ENCODE data around the gene TRIM40.
"Not testable (repeated sequence)": the region's sequence is repeated elsewhere in the genome, so short reads cannot be mapped to it uniquely, and the experiment has no call there.

TRIM40 gene

DNA sequence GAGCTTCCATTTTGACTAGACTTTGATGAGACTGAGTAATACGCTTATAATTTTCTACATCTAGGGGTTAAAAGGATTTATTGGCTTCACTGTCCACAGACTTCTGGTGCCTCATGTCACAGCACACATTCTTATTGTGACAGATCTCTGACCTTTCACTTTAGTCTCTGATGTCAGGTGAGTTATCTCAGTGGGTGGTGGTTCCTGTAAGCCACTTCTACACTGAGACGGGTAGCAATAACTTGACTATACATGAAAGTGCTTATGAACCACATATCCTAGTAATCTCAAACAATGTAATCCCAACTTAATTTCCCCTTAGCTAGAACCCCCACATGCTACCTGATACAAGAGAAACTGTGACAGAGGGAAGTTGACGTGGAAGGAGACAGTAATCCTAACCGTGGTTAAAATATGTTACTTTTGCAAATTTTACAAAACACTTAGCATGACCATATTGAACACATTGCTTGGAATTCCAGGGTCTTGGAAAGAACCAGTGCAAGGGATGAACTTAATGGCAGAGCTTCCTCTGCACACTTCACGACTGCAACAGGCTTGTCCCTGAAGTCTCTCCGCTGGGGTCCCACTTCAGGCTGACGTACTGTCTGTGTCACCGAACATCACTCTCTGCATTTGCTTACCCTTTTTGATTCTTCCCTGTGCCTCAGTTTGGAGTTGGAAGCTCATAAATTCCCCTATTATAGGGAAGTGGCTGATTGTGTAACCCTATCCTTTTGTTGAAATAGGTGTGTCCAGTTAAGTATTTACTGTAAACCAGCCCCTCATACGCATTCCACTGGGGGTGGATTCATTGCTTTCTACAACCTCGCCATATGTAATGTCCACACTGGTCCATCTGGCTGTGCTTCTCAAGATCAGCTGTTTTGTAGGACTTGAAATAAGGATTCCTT is 6.4 kb upstream of the TRIM40 start:
- TF ChIP-seq GATA1 (IDR thresholded peaks at IDR 0.05; ENCODE audit: low read depth, low read length) (no peak), POLR2A (IDR thresholded peaks at IDR 0.05; ENCODE audit: low read length) (no peak)
- DNase-seq, result no peak

DNA sequence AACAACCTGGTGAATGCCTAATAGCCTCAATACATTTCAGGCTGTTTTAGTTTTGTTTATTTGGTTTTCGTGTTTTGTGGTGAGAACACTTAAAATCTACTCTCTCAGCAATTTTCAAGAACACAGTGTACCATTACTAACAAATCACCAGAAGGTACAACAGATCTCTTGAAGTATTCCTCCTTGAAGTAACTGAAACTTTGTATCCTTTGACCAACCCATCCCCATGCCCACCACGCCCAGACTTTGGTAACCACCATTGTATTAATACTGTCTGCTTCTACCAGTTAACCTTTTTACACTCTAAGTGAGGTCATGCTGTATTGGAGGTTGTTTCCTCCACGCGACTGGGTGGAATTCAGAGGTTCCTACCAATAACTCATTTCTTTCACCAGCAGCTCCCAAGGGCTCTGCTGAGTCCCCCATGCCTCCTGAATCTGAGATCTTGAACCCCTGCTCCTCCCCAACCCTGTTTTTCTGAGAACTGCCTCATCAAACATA is 5.7 kb upstream of the TRIM40 start:
- no peak for DNase-seq
- TF ChIP-seq POLR2A (IDR thresholded peaks at IDR 0.05; ENCODE audit: low read length) (no peak), GATA1 (IDR thresholded peaks at IDR 0.05; ENCODE audit: low read depth, low read length) (no peak)

DNA sequence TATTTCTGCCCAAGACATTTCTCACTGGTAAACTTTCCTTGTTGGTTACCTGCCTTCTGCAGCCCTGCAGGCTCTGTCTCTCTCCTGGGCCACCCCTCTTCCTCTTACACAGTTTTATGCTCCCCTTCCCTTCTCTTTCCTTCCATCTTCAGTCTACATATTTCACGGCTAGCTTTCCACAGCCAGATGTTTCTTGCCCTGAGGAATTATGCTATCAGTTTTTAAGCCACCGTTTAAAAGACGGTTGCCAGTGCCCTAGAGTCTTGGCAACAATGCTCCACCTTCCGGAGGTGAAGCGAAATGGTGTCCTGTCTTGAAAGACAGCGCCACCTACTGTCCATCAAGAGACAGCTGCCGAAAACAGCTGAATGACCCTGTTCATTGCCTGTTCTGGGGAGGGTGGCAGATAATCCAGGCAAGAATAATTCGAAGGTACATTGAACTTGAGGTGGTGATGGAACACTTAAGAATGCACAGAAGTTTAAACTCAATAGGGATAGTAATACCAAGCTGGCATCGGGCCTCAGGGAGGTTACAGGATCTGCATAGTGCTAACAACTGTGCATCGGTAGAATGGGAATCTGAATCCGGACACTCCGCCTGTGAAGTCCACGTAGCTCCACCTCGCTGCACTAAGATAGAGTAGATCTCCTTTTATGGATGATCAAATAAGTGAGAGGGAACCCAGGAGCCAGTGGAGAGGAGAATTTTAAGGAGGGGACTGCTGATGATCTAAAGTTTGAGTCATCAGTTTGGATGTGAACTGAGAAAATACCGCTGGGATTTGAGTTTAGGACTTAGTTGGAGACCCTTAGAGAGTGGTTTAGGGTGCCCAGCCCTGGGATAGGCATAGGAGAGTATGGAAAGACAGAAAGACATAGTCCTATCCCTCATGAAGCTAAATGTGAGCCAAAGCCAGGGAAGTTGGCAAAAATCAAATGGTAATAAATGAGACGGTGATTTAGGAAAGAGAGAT is 4.8 kb upstream of the TRIM40 start:
- TF ChIP-seq POLR2A (IDR thresholded peaks at IDR 0.05; ENCODE audit: low read length) (no peak), GATA1 (IDR thresholded peaks at IDR 0.05; ENCODE audit: low read depth, low read length) (no peak)
- DNase-seq, result peak; percentile 87 to 88

DNA sequence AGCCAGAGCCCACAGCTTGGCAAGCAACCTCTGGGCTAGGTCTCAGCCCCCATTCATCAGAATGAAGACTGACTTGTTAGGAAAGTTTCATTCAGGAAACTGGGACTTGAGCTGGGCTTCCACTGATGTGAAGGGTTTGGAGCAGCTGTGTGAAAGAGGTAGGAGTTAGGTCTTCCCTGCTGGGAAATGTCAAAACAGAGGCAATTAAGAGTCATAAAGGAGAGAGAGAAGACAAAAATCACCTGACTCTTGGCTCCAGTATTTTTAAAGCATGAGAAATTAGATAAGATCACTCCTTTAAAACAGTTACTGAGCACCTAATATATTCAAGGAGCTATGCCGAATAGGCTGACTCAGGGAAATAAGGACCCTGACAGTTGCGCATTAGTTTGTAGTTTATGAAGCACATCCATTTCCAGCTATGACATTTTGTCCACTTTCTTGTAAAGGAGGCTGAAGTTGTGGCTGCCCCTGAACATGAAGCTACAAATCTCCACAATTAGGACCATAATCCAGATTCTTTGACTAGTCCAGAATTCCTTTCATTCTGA is 3.9 kb upstream of the TRIM40 start:
- DNase-seq, result no peak
- TF ChIP-seq POLR2A (IDR thresholded peaks at IDR 0.05; ENCODE audit: low read length), result no peak

DNA sequence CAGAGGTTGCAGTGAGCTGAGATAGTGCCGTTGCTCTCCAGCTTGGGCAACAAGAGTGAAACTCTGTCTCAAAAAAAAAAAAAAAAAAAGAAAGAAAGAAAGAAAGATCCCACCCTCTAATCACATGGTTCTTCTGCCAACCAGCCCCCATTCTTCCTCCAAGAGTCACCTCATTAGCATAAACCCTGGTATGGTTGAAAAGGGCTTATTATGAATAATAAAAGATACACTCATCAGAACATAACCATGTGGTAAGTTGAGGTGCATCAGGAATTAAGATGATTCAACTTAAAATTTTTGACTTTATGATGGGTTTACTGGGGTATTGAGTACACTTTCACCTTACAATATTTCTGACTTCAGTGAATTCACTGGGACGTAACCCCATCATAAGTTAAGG is 793 bp upstream of the TRIM40 start:
- no peak for DNase-seq
- TF ChIP-seq POLR2A (IDR thresholded peaks at IDR 0.05; ENCODE audit: low read length), result no peak
- no peak for TF ChIP-seq GATA1 (IDR thresholded peaks at IDR 0.05; ENCODE audit: low read depth, low read length)

DNA sequence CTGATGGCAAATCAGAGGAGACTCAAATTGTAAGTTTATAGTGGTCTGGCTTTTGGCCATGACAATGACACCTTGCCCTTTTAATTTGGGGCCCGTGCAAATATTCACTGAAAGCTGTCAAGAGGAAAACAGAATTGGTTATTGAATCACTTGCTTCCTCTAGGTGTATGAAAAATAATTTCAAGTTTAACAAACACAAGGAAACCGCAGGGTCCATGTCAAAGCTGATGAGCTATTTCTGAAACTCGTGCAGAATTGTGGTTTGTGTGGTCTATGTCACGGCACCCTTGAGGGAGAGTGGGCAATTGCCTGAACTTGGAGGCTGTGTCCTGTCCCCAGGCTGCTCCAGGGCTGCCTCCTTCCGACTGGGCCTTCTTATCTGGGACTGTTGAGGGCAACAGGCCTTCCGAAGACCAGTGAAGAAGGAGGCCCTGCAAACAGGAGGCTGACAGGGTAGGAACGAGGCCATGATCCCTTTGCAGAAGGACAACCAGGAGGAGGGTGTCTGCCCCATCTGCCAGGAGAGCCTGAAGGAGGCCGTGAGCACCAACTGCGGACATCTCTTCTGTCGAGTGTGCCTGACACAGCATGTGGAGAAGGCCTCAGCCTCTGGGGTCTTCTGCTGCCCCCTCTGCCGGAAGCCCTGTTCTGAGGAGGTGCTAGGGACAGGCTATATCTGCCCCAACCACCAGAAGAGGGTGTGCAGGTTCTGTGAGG is 788 bp downstream of the TRIM40 start:
- no peak for TF ChIP-seq POLR2A (IDR thresholded peaks at IDR 0.05; ENCODE audit: low read length)
- no peak for TF ChIP-seq GATA1 (IDR thresholded peaks at IDR 0.05; ENCODE audit: low read depth, low read length)
- DNase-seq, result no peak

DNA sequence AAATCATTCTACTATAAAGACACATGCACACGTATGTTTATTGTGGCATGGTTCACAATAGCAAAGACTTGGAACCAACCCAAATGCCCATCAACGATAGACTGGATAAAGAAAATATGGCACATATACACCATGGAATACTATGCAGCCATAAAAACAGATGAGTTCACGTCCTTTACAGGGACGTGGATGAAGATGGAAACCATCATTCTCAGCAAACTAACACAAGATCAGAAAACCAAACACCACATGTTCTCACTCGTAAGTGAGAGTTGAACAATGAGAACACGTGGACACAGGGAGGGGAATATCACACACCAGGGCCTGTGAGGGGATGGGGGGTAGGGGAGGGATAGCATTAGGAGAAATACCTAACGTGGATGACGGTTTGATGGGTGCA is 4.3 kb downstream of the TRIM40 start:
- DNase-seq, result not testable (repeated sequence)

DNA sequence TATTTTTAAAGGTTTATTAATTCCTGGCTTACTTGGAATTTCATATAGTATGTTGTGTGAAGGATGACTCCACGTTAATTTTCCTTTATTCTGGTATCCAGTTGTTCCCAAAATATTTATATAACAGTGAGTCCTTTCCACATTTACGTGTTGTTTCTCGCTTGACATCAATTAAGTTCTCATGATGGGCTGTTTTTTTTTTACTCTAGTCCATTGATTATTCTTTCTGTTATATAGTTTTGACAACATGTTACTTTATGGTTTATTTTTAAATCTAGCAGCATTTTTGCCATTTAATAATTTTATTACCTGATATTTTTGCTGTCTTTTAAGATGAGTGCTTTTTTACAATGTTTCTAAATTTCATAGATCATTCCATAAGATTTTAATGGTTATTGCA is 6.7 kb downstream of the TRIM40 start:
- TF ChIP-seq POLR2A (IDR thresholded peaks at IDR 0.05; ENCODE audit: low read length), result no peak
- TF ChIP-seq GATA1 (IDR thresholded peaks at IDR 0.05; ENCODE audit: low read depth, low read length), result no peak
- no peak for DNase-seq

DNA sequence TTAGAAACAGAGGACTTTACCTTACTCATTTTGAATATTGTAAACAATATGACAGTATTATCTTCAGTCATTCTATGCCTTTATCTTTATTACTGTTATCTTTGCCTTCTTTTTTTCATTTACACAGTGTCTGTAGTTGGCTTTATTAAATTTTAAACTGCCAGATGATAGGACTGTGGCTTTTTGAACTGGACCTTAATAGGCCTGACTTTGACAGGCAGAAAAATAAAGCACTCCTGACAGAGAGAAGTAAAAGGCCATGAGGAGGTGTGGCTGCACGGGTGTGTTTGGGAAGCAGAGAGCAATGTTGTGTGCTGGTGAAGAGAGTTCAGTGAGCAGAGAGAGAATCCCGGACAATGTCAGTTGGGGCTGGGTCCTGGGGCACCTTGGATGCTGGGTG is 7.8 kb downstream of the TRIM40 start:
- TF ChIP-seq GATA1 (IDR thresholded peaks at IDR 0.05; ENCODE audit: low read depth, low read length), result no peak
- no peak for TF ChIP-seq POLR2A (IDR thresholded peaks at IDR 0.05; ENCODE audit: low read length)
- no peak for DNase-seq

DNA sequence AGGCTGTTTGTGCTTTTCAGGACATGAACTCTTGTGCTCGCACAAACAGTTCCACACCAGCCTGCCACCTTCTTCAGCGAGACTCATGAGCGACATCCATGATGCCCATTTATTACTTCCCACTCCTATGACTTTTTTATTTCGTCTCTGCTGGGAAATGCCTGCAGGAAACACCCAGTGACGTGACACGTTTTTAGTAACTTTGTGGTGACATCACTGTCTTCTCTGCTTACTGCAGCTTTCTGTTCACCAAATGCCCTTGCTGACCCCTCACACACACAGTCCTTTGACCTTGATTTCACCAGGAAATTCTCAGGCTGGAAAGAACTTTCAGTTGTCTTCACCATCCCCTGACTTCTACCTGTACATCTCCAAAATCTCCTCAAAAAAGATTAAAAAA is 8.9 kb downstream of the TRIM40 start:
- TF ChIP-seq POLR2A (IDR thresholded peaks at IDR 0.05; ENCODE audit: low read length), result no peak
- no peak for TF ChIP-seq GATA1 (IDR thresholded peaks at IDR 0.05; ENCODE audit: low read depth, low read length)
- DNase-seq, result no peak

DNA sequence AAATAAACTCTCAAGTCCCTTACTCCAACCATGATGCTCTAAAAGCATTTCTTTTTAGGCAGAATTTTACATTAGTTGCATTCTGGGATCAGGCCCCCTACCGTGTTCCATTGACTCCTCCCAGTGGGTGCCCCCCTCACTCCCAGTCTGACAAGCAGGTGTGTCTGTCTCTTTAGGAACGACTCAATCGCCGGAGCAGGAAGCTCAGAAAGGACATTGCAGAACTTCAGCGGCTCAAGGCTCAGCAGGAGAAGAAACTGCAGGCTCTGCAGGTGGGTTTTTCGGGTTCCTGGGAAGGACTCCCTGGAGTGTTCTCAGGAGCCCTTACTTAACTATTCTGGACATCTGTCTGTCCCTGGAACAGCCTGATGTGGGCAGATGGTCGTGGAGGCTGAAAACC is 9.9 kb downstream of the TRIM40 start:
- TF ChIP-seq POLR2A (IDR thresholded peaks at IDR 0.05; ENCODE audit: low read length) (no peak), GATA1 (IDR thresholded peaks at IDR 0.05; ENCODE audit: low read depth, low read length) (no peak)
- no peak for DNase-seq

DNA sequence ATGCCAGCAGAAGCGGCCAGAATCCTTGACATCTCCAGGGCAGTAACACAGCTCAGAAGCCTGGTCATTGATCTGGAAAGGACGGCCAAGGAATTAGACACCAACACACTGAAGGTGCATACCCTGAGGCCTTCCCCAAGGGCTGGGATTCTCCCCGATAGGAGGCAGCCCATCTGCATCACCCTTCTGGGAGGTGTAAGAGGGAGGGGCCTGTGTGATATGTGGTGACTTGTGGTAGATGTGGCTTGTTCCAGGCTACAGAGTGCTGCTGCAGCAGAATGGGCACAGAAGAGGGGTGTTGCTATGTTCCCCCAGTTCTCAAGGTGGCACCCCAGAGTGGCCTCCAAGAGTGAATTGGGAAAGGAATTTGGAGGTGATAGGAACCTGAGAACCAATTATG is 11.2 kb downstream of the TRIM40 start:
- TF ChIP-seq POLR2A (IDR thresholded peaks at IDR 0.05; ENCODE audit: low read length) (no peak), GATA1 (IDR thresholded peaks at IDR 0.05; ENCODE audit: low read depth, low read length) (no peak)
- DNase-seq, result no peak

DNA sequence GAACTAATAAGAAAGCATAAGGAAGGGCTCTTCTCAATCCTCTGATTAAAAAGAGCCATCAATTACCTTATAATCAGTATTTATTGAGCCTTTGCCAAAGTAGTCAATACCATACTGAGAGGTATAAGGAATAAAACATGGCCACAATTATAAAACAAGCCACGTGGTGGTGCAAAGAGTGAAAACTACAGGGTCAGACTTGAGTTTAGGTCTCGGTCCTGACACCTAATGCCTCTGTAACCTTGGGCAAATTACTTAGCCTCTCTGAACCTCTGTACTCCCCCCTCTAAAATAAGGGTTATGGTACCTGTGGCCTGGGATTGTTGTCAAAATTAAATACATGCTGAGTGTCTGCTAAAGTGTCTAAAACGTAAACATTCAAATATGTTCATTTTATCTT is 13.3 kb downstream of the TRIM40 start:
- no peak for TF ChIP-seq GATA1 (IDR thresholded peaks at IDR 0.05; ENCODE audit: low read depth, low read length)
- TF ChIP-seq POLR2A (IDR thresholded peaks at IDR 0.05; ENCODE audit: low read length), result no peak
- DNase-seq, result no peak

Data from erythroblast (primary cell).